ENCODE results near the gene SDK1.

- TF ChIP-seq CTCF (IDR thresholded peaks at IDR 0.05) (no peak), POLR2A (IDR thresholded peaks at IDR 0.05) (no peak), POLR2AphosphoS5 (IDR thresholded peaks at IDR 0.05; ENCODE audit: insufficient read depth in 1 of 2, low read depth in 1 of 2) (no peak)
These were observed 125.0 kb downstream of the SDK1 start for GRCh38 chr7:3426064-3426463.

Measured in vagina (tissue), 2 donors.